ENCODE results near the gene ZNF462.

GRCh38 chr9:106929471-106930177 is 66.7 kb downstream of the ZNF462 start:
- TF ChIP-seq POLR2A (IDR thresholded peaks at IDR 0.05), result no peak
- TF ChIP-seq, protein P1, sequence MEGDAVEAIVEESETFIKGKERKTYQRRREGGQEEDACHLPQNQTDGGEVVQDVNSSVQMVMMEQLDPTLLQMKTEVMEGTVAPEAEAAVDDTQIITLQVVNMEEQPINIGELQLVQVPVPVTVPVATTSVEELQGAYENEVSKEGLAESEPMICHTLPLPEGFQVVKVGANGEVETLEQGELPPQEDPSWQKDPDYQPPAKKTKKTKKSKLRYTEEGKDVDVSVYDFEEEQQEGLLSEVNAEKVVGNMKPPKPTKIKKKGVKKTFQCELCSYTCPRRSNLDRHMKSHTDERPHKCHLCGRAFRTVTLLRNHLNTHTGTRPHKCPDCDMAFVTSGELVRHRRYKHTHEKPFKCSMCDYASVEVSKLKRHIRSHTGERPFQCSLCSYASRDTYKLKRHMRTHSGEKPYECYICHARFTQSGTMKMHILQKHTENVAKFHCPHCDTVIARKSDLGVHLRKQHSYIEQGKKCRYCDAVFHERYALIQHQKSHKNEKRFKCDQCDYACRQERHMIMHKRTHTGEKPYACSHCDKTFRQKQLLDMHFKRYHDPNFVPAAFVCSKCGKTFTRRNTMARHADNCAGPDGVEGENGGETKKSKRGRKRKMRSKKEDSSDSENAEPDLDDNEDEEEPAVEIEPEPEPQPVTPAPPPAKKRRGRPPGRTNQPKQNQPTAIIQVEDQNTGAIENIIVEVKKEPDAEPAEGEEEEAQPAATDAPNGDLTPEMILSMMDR (IDR thresholded peaks at IDR 0.05), result no peak
